Endodermal cell (in vitro differentiated cells): Measurements from ENCODE around the gene RNF224. TPM values are rescaled to one million over a fixed set of nuclear protein-coding genes. Genes with fewer than 3 reads are reported as not detected.

Source experiments
- DNase-seq: peaks from one replicate; pipeline ENCODE4 v3.0.0-alpha.2; 2017
- H3K27ac ChIP-seq: 2 replicates; pipeline ENCODE4 v1.5.1; 2013; ENCODE audit warnings: mild to moderate bottlenecking, low read depth, low read length, moderate library complexity
- H3K27me3 ChIP-seq: 2 replicates; pipeline ENCODE4 v1.6.1; 2013; ENCODE audit warnings: mild to moderate bottlenecking, low read length, moderate library complexity; ENCODE audit not compliant: insufficient read depth, control insufficient read depth, poor library complexity, severe bottlenecking
- H3K36me3 ChIP-seq: 2 replicates; pipeline ENCODE4 v1.7.0; 2013; ENCODE audit warnings: mild to moderate bottlenecking, low read length, moderate library complexity; ENCODE audit not compliant: control insufficient read depth, insufficient read depth
- H3K4me1 ChIP-seq: one replicate; pipeline ENCODE4 v1.7.0; 2013; ENCODE audit warnings: low read length; ENCODE audit not compliant: control insufficient read depth, insufficient read depth
- H3K4me3 ChIP-seq: 2 replicates; pipeline ENCODE4 v1.5.1; 2013; ENCODE audit warnings: mild to moderate bottlenecking, low read length, moderate library complexity
- H3K9ac ChIP-seq: 2 replicates; pipeline ENCODE4 v1.6.1; 2013; ENCODE audit warnings: mild to moderate bottlenecking, low read length, moderate library complexity; ENCODE audit not compliant: poor library complexity, severe bottlenecking; ENCODE audit errors: extremely low read depth
- H3K9me3 ChIP-seq: 2 replicates; pipeline ENCODE4 v1.6.1; 2013; ENCODE audit warnings: mild to moderate bottlenecking, low read length, moderate library complexity; ENCODE audit not compliant: control insufficient read depth
- H3K27ac Mint-ChIP-seq: 2 replicates; pipeline ENCODE4 v1.8.0; 2020; ENCODE audit warnings: mixed read lengths
- H3K27me3 Mint-ChIP-seq: 2 replicates; pipeline ENCODE4 v1.8.0; 2021; ENCODE audit warnings: mild to moderate bottlenecking, mixed read lengths; ENCODE audit not compliant: insufficient read depth
- H3K36me3 Mint-ChIP-seq: 2 replicates; pipeline ENCODE4 v1.8.0; 2020; ENCODE audit warnings: low read depth, mixed read lengths
- H3K4me1 Mint-ChIP-seq: 2 replicates; pipeline ENCODE4 v1.8.0; 2020; ENCODE audit warnings: mixed read lengths
- H3K4me3 Mint-ChIP-seq: 2 replicates; pipeline ENCODE4 v1.8.0; 2020; ENCODE audit warnings: mild to moderate bottlenecking, moderate library complexity, mixed read lengths
- H3K9me3 Mint-ChIP-seq: 2 replicates; pipeline ENCODE4 v1.8.0; 2020; ENCODE audit warnings: mild to moderate bottlenecking, mixed read lengths
- whole genome bisulfite sequencing, 2 experiments: methylation state at CpG; one replicate each; pipeline versions ENCODE4 v1.1.5 to v1.1.7; 2013; ENCODE audit warnings: missing lambda C conversion rate in 2 of 2, mixed read lengths in 1 of 2; ENCODE audit not compliant: insufficient coverage in 1 of 2, insufficient read length in 1 of 2; 5-methylcytosine and 5-hydroxymethylcytosine counted together
- total RNA-seq, 2 donors: library from RNA; stranded (reverse); fragmentation: NEBNext Ultra II Directional in 1 of 2; extraction: Animal tissue kit (Norgen Biotek cat#: 25700) in 1 of 2; gene quantifications; 2 replicates in 1 of 2; 3 replicates in 1 of 2; pipeline ENCODE4 v1.2.1, GENCODE V29; 2021
- TF ChIP-seq, protein P1 (sequence below): fragments of 200-600 bp; sonication (generic); conservative IDR thresholded peaks from 2 replicates; pipeline ENCODE4 v1.5.0; 2021; ENCODE audit warnings: antibody characterized with exemption, mild to moderate bottlenecking

Gene RNF224
- total RNA-seq, 2 donors from 2014 or later, result 0.24 to 0.38 TPM

DNA sequence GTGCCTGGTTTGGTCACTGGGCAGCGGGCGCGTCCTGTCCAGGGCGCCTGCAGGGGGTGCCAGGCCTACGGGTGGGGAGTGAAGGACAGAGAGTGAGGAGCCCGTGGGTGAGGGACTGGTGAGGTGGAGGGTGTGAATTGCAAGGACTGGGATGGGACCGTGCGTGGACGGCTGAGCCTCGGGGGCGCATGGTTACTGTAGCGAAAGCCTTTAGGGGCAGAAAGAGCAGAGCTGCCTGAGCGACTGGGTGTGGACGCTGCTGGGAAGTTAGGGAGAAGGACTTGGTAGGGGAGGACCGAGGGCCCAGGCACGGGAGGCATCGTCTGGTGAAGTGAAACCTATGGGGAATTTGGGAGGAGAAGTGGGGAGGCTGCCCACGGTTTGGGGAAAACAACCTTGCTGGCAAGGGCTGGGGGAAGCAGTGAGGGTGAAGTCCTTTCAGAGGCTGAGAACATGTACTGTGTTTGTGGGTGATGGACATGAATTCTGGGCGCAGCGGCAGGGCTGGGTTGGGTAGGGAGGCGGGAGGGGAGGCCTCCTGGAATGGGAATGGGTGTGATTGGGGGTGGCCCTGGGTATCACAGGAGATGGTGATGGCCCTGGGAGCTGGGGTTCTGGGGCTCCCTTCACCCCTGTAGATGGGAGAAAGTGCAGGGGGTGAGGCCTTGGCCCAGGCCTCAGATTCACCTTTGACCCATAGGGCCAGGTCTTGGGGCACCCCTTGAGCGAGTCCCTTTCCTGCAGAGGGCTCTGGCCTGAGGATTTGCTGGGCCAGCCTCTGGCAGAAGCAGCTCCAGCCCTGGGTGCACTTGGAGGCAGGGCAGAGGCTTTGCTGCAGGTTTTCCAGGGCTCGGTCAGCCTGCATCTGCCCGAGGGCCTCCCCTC, 48.5 kb downstream of the RNF224 start:
- TF ChIP-seq, protein P1, sequence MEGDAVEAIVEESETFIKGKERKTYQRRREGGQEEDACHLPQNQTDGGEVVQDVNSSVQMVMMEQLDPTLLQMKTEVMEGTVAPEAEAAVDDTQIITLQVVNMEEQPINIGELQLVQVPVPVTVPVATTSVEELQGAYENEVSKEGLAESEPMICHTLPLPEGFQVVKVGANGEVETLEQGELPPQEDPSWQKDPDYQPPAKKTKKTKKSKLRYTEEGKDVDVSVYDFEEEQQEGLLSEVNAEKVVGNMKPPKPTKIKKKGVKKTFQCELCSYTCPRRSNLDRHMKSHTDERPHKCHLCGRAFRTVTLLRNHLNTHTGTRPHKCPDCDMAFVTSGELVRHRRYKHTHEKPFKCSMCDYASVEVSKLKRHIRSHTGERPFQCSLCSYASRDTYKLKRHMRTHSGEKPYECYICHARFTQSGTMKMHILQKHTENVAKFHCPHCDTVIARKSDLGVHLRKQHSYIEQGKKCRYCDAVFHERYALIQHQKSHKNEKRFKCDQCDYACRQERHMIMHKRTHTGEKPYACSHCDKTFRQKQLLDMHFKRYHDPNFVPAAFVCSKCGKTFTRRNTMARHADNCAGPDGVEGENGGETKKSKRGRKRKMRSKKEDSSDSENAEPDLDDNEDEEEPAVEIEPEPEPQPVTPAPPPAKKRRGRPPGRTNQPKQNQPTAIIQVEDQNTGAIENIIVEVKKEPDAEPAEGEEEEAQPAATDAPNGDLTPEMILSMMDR, result no peak
- no peak overlapping the region for H3K27ac ChIP-seq
- Mint-ChIP-seq H3K4me1 (peaks cover 20% of the 10 kb centered on the region), H3K27ac (peak overlapping the region; percentile 76), H3K4me3 (no peak overlapping the region), H3K9me3 (no peaks in the 10 kb centered on the region), H3K36me3 (peaks cover 13% of the 10 kb centered on the region), H3K27me3 (peaks cover 2% of the 10 kb centered on the region)
- no peaks in the 10 kb centered on the region for H3K27me3 ChIP-seq
- DNase-seq, result peak; percentile 47
- WGBS, 2 experiments, result 91 to 96% methylated on average over 9 to 24 of the region's 24 CpGs
- H3K9ac ChIP-seq, result no peak overlapping the region
- H3K4me3 ChIP-seq, result no peak overlapping the region
- H3K4me1 ChIP-seq, result peaks cover 10% of the 10 kb centered on the region
- H3K9me3 ChIP-seq, result no peaks in the 10 kb centered on the region
- peaks cover 12% of the 10 kb centered on the region for H3K36me3 ChIP-seq

- 62 to 84% methylated on average over 12 to 30 of the region's 30 CpGs for WGBS, 2 experiments
- Histone ChIP-seq H3K36me3 (peaks cover 12% of the 10 kb centered on the region), H3K4me1 (peaks cover 10% of the 10 kb centered on the region), H3K27ac (no peak overlapping the region), H3K27me3 (no peaks in the 10 kb centered on the region), H3K4me3 (peak overlapping the region; percentile 73), H3K9me3 (no peaks in the 10 kb centered on the region), H3K9ac (peak overlapping the region; percentile 55)
- H3K27ac Mint-ChIP-seq, result peak overlapping the region; percentile 96
- H3K9me3 Mint-ChIP-seq, result no peaks in the 10 kb centered on the region
- H3K4me1 Mint-ChIP-seq, result peaks cover 20% of the 10 kb centered on the region
- H3K36me3 Mint-ChIP-seq, result peaks cover 9% of the 10 kb centered on the region
- peak overlapping the region; percentile 59 for H3K4me3 Mint-ChIP-seq
- DNase-seq, result peak; percentile 84
- TF ChIP-seq, protein P1, result no peak
- H3K27me3 Mint-ChIP-seq, result peaks cover 2% of the 10 kb centered on the region
Measured at GRCh38 chr9:137276473-137277328, 49.4 kb downstream of the RNF224 start.

GRCh38 chr9:137277329-137278041, 50.2 kb downstream of the RNF224 start, which contains the start of gene TOR4A:
TOR4A (plus strand) TSS chr9:137277726; CDS start chr9:137278690, 964 bp downstream.
- peak within 1 kb of the TSS; percentile 96 for H3K27ac Mint-ChIP-seq
- peaks cover 12% of the 10 kb centered on the region for H3K36me3 ChIP-seq
- H3K9me3 ChIP-seq, result no peaks in the 10 kb centered on the region
- peak within 1 kb of the TSS; percentile 59 for H3K4me3 Mint-ChIP-seq
- no peaks in the 10 kb centered on the region for H3K9me3 Mint-ChIP-seq
- peaks cover 10% of the 10 kb centered on the region for H3K4me1 ChIP-seq
- H3K27ac ChIP-seq, result no peak within 1 kb of the TSS
- DNase-seq, result peak; percentile 94
- TF ChIP-seq, protein P1, result peak; percentile 29
- peaks cover 11% of the 10 kb centered on the region for H3K36me3 Mint-ChIP-seq
- H3K27me3 Mint-ChIP-seq, result peaks cover 5% of the 10 kb centered on the region
- WGBS, 2 experiments, result 21 to 26% methylated on average over 10 to 25 of the region's 25 CpGs
- H3K4me3 ChIP-seq, result peak within 1 kb of the TSS; percentile 73
- peaks cover 20% of the 10 kb centered on the region for H3K4me1 Mint-ChIP-seq
- no peaks in the 10 kb centered on the region for H3K27me3 ChIP-seq
- peak within 1 kb of the TSS; percentile 55 for H3K9ac ChIP-seq
